Measurements from ENCODE around the gene HOXC9.

The HOXC9 gene

GRCh38 chr12:54038871-54039414 is 39.0 kb downstream of the HOXC9 start:
- Histone ChIP-seq H3K9me3 (ENCODE audit: control insufficient read depth, insufficient read depth, low read depth, low read length) (no peaks in the 10 kb centered on the region), H3K36me3 (ENCODE audit: control insufficient read depth in 2 of 2, insufficient read depth in 1 of 2, low read length in 2 of 2) (peaks cover 3 to 12% of the 10 kb centered on the region in 2 experiments; a peak in 2 of 3 replicates), H3K27ac (ENCODE audit: extremely low read depth, low read depth, low read length) (peak overlapping the region; percentile 100), H3K4me3 (ENCODE audit: low read depth, low read length) (no peak overlapping the region), H3K4me1 (ENCODE audit: control insufficient read depth, insufficient read depth, low read length) (peaks cover 73% of the 10 kb centered on the region)
- CTCF ChIA-PET = interaction anchor here (1.0 to 1.5 kb wide), 4 partner anchors 12 to 163 kb away, joined by 3 to 7 read pairs (median 4); no protein-coding TSS in a partner anchor
- POLR2A ChIA-PET = no interaction called here
- no peak for TF ChIP-seq ZNF211 (tag by site-specific recombination; IDR thresholded peaks at IDR 0.05; ENCODE audit: low read depth)
- peak; percentile 39; the same call in 1 of the 2 replicates for TF ChIP-seq ZBTB8A (tag by site-specific recombination; IDR thresholded peaks at IDR 0.05)
- TF ChIP-seq HIC1 (tag by site-specific recombination; IDR thresholded peaks at IDR 0.05) = peak; percentile 71
- TF ChIP-seq WT1 (tag by site-specific recombination; IDR thresholded peaks at IDR 0.05) = peak; percentile 39; the same call in 1 of the 2 replicates
- TF ChIP-seq KLF10 (tag by site-specific recombination; IDR thresholded peaks at IDR 0.05) = no peak
- no peak for TF ChIP-seq HOXC10 (CRISPR knock-in tag; IDR thresholded peaks at IDR 0.05)
- TF ChIP-seq ZNF26 (tag by site-specific recombination; IDR thresholded peaks at IDR 0.05) = no peak
- TF ChIP-seq ZBTB17 (tag by site-specific recombination; IDR thresholded peaks at IDR 0.05) = peak; percentile 72; the same call in 1 of the 2 replicates
- TF ChIP-seq ZNF175 (tag by site-specific recombination; IDR thresholded peaks at IDR 0.05) = no peak
- TF ChIP-seq ZNF830 (tag by site-specific recombination; IDR thresholded peaks at IDR 0.05; ENCODE audit: low read depth) = no peak
- no peak for TF ChIP-seq ZNF473 (tag by site-specific recombination; IDR thresholded peaks at IDR 0.05)
- peak; percentile 39; the same call in 1 of the 2 replicates for TF ChIP-seq ZNF501 (tag by site-specific recombination; IDR thresholded peaks at IDR 0.05)
- TF ChIP-seq ZBTB48 (tag by site-specific recombination; IDR thresholded peaks at IDR 0.05) = peak; percentile 79
- TF ChIP-seq KLF8 (tag by site-specific recombination; IDR thresholded peaks at IDR 0.05) = no peak; the same call in none of the 2 replicates
- TF ChIP-seq ZNF366 (tag by site-specific recombination; conservative IDR thresholded peaks at IDR 0.05) = peak; percentile 81
- no peak for TF ChIP-seq ZNF654 (tag by site-specific recombination; IDR thresholded peaks at IDR 0.05; ENCODE audit: low read depth)
- no peak for TF ChIP-seq ZNF610 (tag by site-specific recombination; IDR thresholded peaks at IDR 0.05; ENCODE audit: borderline replicate concordance)
- TF ChIP-seq ZNF555 (tag by site-specific recombination; conservative IDR thresholded peaks at IDR 0.05) = no peak
- TF ChIP-seq ZFHX2 (tag by site-specific recombination; conservative IDR thresholded peaks at IDR 0.05) = 0 out of 2 replicates have a peak, but pooled peaks have one; percentile 26
- TF ChIP-seq ZNF544 (tag by site-specific recombination; IDR thresholded peaks at IDR 0.05) = no peak
- peak; percentile 41 for TF ChIP-seq SP2 (tag by site-specific recombination; IDR thresholded peaks at IDR 0.05)
- peak; percentile 6; the same call in 1 of the 2 replicates for TF ChIP-seq PRDM1 (tag by site-specific recombination; IDR thresholded peaks at IDR 0.05)
- no peak for TF ChIP-seq HOXD13 (CRISPR knock-in tag; IDR thresholded peaks at IDR 0.05; ENCODE audit: borderline replicate concordance)
- TF ChIP-seq, protein P1, sequence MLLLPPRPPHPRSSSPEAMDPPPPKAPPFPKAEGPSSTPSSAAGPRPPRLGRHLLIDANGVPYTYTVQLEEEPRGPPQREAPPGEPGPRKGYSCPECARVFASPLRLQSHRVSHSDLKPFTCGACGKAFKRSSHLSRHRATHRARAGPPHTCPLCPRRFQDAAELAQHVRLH (tag by site-specific recombination; IDR thresholded peaks at IDR 0.05) = no peak
- TF ChIP-seq ZSCAN30 (tag by site-specific recombination; IDR thresholded peaks at IDR 0.05) = no peak
- TF ChIP-seq SP7 (tag by site-specific recombination; IDR thresholded peaks at IDR 0.05) = peak; percentile 70; the same call in 1 of the 2 replicates
- no peak for TF ChIP-seq ZNF248 (tag by site-specific recombination; IDR thresholded peaks at IDR 0.05)
- TF ChIP-seq ZNF324 (tag by site-specific recombination; IDR thresholded peaks at IDR 0.05) = no peak
- TF ChIP-seq ZNF692 (tag by site-specific recombination; IDR thresholded peaks at IDR 0.05) = no peak
- TF ChIP-seq ZNF449 (tag by site-specific recombination; IDR thresholded peaks at IDR 0.05) = 0 out of 2 replicates have a peak, but pooled peaks have one; percentile 41
- TF ChIP-seq ZNF510 (tag by site-specific recombination; IDR thresholded peaks at IDR 0.05; ENCODE audit: insufficient replicate concordance) = no peak
- no peak for TF ChIP-seq ZNF677 (tag by site-specific recombination; IDR thresholded peaks at IDR 0.05)
- TF ChIP-seq ZNF394 (tag by site-specific recombination; IDR thresholded peaks at IDR 0.05; ENCODE audit: borderline replicate concordance) = 0 out of 2 replicates have a peak, but pooled peaks have one; percentile 44

All from HEK293 (cell line).